Neuronal stem cell (in vitro differentiated cells): ENCODE results near the gene GABBR2.

Experiments used
- DNase-seq: peaks from one replicate; pipeline ENCODE4 v3.0.0-alpha.2; 2013; ENCODE audit warnings: low spot score
- H2AFZ ChIP-seq: one replicate; pipeline ENCODE4 v1.6.1; 2013; ENCODE audit warnings: mild to moderate bottlenecking, low read length, inconsistent platforms
- H2AK5ac ChIP-seq: 2 replicates; pipeline ENCODE4 v1.6.1; 2013; ENCODE audit warnings: low read depth, mild to moderate bottlenecking, inconsistent platforms, low read length, moderate library complexity, mixed read lengths
- H2BK120ac ChIP-seq: 2 replicates; pipeline ENCODE4 v1.6.1; 2013; ENCODE audit warnings: low read depth, mild to moderate bottlenecking, inconsistent platforms, low read length, moderate library complexity, mixed read lengths
- H2BK12ac ChIP-seq: one replicate; pipeline ENCODE4 v1.6.1; 2013; ENCODE audit warnings: low read length, inconsistent platforms
- H2BK15ac ChIP-seq: 2 replicates; pipeline ENCODE4 v1.6.1; 2013; ENCODE audit warnings: mild to moderate bottlenecking, low read length, inconsistent platforms, mixed read lengths
- H2BK5ac ChIP-seq: one replicate; pipeline ENCODE4 v1.6.1; 2013; ENCODE audit warnings: inconsistent platforms, mild to moderate bottlenecking, low read length, moderate library complexity
- H3K14ac ChIP-seq: one replicate; pipeline ENCODE4 v1.6.1; 2013; ENCODE audit warnings: low read length, inconsistent platforms
- H3K18ac ChIP-seq: 2 replicates; pipeline ENCODE4 v1.6.1; 2013; ENCODE audit warnings: low read length, inconsistent platforms
- H3K23ac ChIP-seq: 2 replicates; pipeline ENCODE4 v1.6.1; 2013; ENCODE audit warnings: low read depth, mild to moderate bottlenecking, mixed read lengths, low read length, inconsistent platforms; ENCODE audit not compliant: poor library complexity
- H3K27ac ChIP-seq: replicated peaks from 3 replicates; pipeline ENCODE4 v1.5.1; 2013; ENCODE audit warnings: low read length, inconsistent platforms
- H3K27me3 ChIP-seq, 3 experiments: 2 replicates each; pipeline ENCODE4 v1.6.1; 2013; ENCODE audit warnings: low read length in 3 of 3, mild to moderate bottlenecking in 2 of 3, inconsistent platforms in 1 of 3, low read depth in 1 of 3, mixed read lengths in 1 of 3, moderate library complexity in 1 of 3; ENCODE audit not compliant: control insufficient read depth in 3 of 3, insufficient read depth in 3 of 3
- H3K36me3 ChIP-seq, 2 donors: replicated peaks in 1 of 2; 2 replicates each; pipeline ENCODE4 v1.6.1; 2013; ENCODE audit warnings: low read length in 2 of 2; ENCODE audit not compliant: control insufficient read depth in 2 of 2, insufficient read depth in 2 of 2
- H3K4ac ChIP-seq: 2 replicates; pipeline ENCODE4 v1.6.1; 2013; ENCODE audit warnings: inconsistent platforms, mild to moderate bottlenecking, low read length, moderate library complexity
- H3K4me1 ChIP-seq, 2 donors: 1 replicate in 1 of 2; 2 replicates in 1 of 2; pipeline ENCODE4 v1.6.1; 2013; ENCODE audit warnings: low read length in 2 of 2, low read depth in 1 of 2; ENCODE audit not compliant: control insufficient read depth in 2 of 2, insufficient read depth in 1 of 2
- H3K4me2 ChIP-seq: one replicate; pipeline ENCODE4 v1.6.1; 2013; ENCODE audit warnings: mild to moderate bottlenecking, low read length, inconsistent platforms; ENCODE audit not compliant: insufficient read depth, poor library complexity, severe bottlenecking
- H3K4me3 ChIP-seq, 2 donors: 2 replicates each; pipeline ENCODE4 v1.5.1; 2013; ENCODE audit warnings: low read length in 2 of 2, mild to moderate bottlenecking in 2 of 2, inconsistent platforms in 1 of 2, moderate library complexity in 1 of 2
- H3K79me1 ChIP-seq: one replicate; pipeline ENCODE4 v1.6.1; 2013; ENCODE audit warnings: low read depth, mild to moderate bottlenecking, inconsistent platforms, low read length, moderate library complexity
- H3K9ac ChIP-seq: one replicate; pipeline ENCODE4 v1.6.1; 2013; ENCODE audit warnings: mild to moderate bottlenecking, low read depth, low read length, inconsistent platforms; ENCODE audit not compliant: poor library complexity
- H3K9me3 ChIP-seq, 2 donors: replicated peaks in 1 of 2; 2 replicates each; pipeline versions ENCODE3 to v1.6.1; 2013; ENCODE audit warnings: low read length in 2 of 2, mild to moderate bottlenecking in 2 of 2, inconsistent platforms in 1 of 2, low read depth in 1 of 2, mixed read lengths in 1 of 2, moderate library complexity in 1 of 2; ENCODE audit not compliant: control insufficient read depth in 2 of 2, insufficient read depth in 1 of 2
- H4K8ac ChIP-seq: one replicate; pipeline ENCODE4 v1.6.1; 2013; ENCODE audit warnings: low read depth, mild to moderate bottlenecking, inconsistent platforms, low read length, moderate library complexity
- H4K91ac ChIP-seq: one replicate; pipeline ENCODE4 v1.6.1; 2013; ENCODE audit warnings: low read length, low read depth, mild to moderate bottlenecking, inconsistent platforms; ENCODE audit not compliant: poor library complexity
- WGBS, 2 donors: extraction: QIAGEN DNeasy Blood & Tissue Kit; methylation state at CpG; one replicate each; pipeline ENCODE4 v1.1.7; 2013; ENCODE audit warnings: missing lambda C conversion rate in 2 of 2, mixed read lengths in 1 of 2; ENCODE audit not compliant: insufficient read length in 2 of 2, insufficient replicate concordance in 1 of 2; ENCODE audit errors: extremely low coverage in 2 of 2; 5-methylcytosine and 5-hydroxymethylcytosine counted together

The GABBR2 gene

GRCh38 chr9:98331536-98332259 lies 377.0 kb downstream of the GABBR2 start:
- H4K8ac ChIP-seq = peak overlapping the region; percentile 29
- H3K18ac ChIP-seq = no peak overlapping the region
- DNase-seq = no peak
- no peak overlapping the region for H2BK5ac ChIP-seq
- H2AFZ ChIP-seq = no peak overlapping the region
- H3K36me3 ChIP-seq = no peaks in the 10 kb centered on the region
- H3K4me3 ChIP-seq = peak overlapping the region in 1 of 2 donors; percentile 2
- H3K23ac ChIP-seq = peak overlapping the region; percentile 8
- H3K9ac ChIP-seq = no peak overlapping the region
- H2AK5ac ChIP-seq = no peak overlapping the region
- no peak overlapping the region for H3K4me2 ChIP-seq
- H3K4ac ChIP-seq = no peak overlapping the region
- no CpG with 5 or more reads among the region's 6 CpGs for WGBS, 2 donors
- no peaks in the 10 kb centered on the region for H3K4me1 ChIP-seq
- H2BK15ac ChIP-seq = no peak overlapping the region
- no peak overlapping the region for H2BK120ac ChIP-seq
- H3K79me1 ChIP-seq = no peaks in the 10 kb centered on the region
- H3K14ac ChIP-seq = no peak overlapping the region
- H2BK12ac ChIP-seq = no peak overlapping the region
- peaks cover 0 to 2% (median 0%) of the 10 kb centered on the region in 3 experiments for H3K27me3 ChIP-seq
- no peaks in the 10 kb centered on the region for H3K9me3 ChIP-seq
- H3K27ac ChIP-seq = no peak overlapping the region
- no peak overlapping the region for H4K91ac ChIP-seq

- Histone ChIP-seq H3K23ac (no peak overlapping the region), H2BK120ac (no peak overlapping the region), H2BK15ac (no peak overlapping the region), H3K79me1 (no peaks in the 10 kb centered on the region), H4K91ac (no peak overlapping the region), H3K4ac (no peak overlapping the region), H3K4me3 (no peak overlapping the region), H3K27ac (no peak overlapping the region), H3K14ac (no peak overlapping the region), H3K9me3 (no peaks in the 10 kb centered on the region), H3K27me3 (peaks cover 0 to 2% (median 0%) of the 10 kb centered on the region in 3 experiments), H2BK5ac (no peak overlapping the region), H4K8ac (no peak overlapping the region), H3K36me3 (no peaks in the 10 kb centered on the region), H3K18ac (no peak overlapping the region), H3K9ac (no peak overlapping the region), H2AK5ac (no peak overlapping the region), H3K4me2 (no peak overlapping the region), H3K4me1 (no peaks in the 10 kb centered on the region), H2AFZ (no peak overlapping the region), H2BK12ac (no peak overlapping the region)
- DNase-seq = no peak
- WGBS, 2 donors = no CpG with 5 or more reads among the region's 6 CpGs
Measured at GRCh38 chr9:98330831-98331230, 377.9 kb downstream of the GABBR2 start.

DNA sequence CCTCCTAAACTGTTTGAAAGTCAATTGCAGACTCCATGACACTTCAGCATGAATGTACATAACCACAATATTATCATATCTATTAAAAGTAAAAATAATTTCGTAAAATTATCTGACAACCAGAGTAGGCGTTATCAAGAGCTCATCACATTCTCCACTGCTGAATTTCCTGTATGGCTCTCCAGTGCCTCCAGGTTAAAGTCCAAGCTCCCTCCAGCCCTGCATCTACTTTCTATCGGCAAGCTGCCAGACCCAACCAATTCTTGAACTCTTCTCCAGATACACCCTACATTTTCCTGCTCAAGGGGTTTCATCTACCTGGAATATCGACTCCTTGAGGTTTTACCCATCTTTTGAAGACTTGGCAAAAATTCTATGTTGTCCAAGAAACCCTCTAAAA lies 378.8 kb downstream of the GABBR2 start:
- H3K4me2 ChIP-seq = no peak overlapping the region
- no peaks in the 10 kb centered on the region for H3K4me1 ChIP-seq
- no peak overlapping the region for H3K9ac ChIP-seq
- WGBS, 2 donors = no CpG with 5 or more reads among the region's 4 CpGs
- peaks cover 0 to 2% (median 0%) of the 10 kb centered on the region in 3 experiments for H3K27me3 ChIP-seq
- no peak overlapping the region for H3K23ac ChIP-seq
- no peak overlapping the region for H3K18ac ChIP-seq
- H3K14ac ChIP-seq = no peak overlapping the region
- H3K4ac ChIP-seq = no peak overlapping the region
- no peaks in the 10 kb centered on the region for H3K79me1 ChIP-seq
- DNase-seq = no peak
- no peak overlapping the region for H3K4me3 ChIP-seq
- no peak overlapping the region for H2BK12ac ChIP-seq
- H2AK5ac ChIP-seq = no peak overlapping the region
- no peak overlapping the region for H2AFZ ChIP-seq
- H3K36me3 ChIP-seq = no peaks in the 10 kb centered on the region
- H2BK15ac ChIP-seq = no peak overlapping the region
- no peak overlapping the region for H4K8ac ChIP-seq
- no peak overlapping the region for H3K27ac ChIP-seq
- no peaks in the 10 kb centered on the region for H3K9me3 ChIP-seq
- no peak overlapping the region for H2BK120ac ChIP-seq
- no peak overlapping the region for H4K91ac ChIP-seq
- no peak overlapping the region for H2BK5ac ChIP-seq

- H4K91ac ChIP-seq = no peak overlapping the region
- no peak overlapping the region for H2BK5ac ChIP-seq
- DNase-seq = no peak
- H3K9me3 ChIP-seq = no peaks in the 10 kb centered on the region
- no CpG with 5 or more reads among the region's 6 CpGs for WGBS, 2 donors
- no peak overlapping the region for H3K18ac ChIP-seq
- no peak overlapping the region for H3K23ac ChIP-seq
- H3K9ac ChIP-seq = no peak overlapping the region
- no peak overlapping the region for H2BK12ac ChIP-seq
- H3K27ac ChIP-seq = no peak overlapping the region
- H2AK5ac ChIP-seq = no peak overlapping the region
- H3K4me2 ChIP-seq = no peak overlapping the region
- H3K4ac ChIP-seq = no peak overlapping the region
- H2BK15ac ChIP-seq = no peak overlapping the region
- H3K4me3 ChIP-seq = no peak overlapping the region
- H3K36me3 ChIP-seq = no peaks in the 10 kb centered on the region
- H2BK120ac ChIP-seq = no peak overlapping the region
- no peak overlapping the region for H3K14ac ChIP-seq
- no peaks in the 10 kb centered on the region for H3K79me1 ChIP-seq
- H3K4me1 ChIP-seq = no peaks in the 10 kb centered on the region
- H4K8ac ChIP-seq = no peak overlapping the region
- no peak overlapping the region for H2AFZ ChIP-seq
- peaks cover 0 to 2% (median 0%) of the 10 kb centered on the region in 3 experiments for H3K27me3 ChIP-seq
Measured at GRCh38 chr9:98329281-98329680, 379.5 kb downstream of the GABBR2 start.
